Measurements from ENCODE around the gene FGF9.
A peak's percentile ranks its signal among the peaks of the same experiment; 100 is the strongest.

The FGF9 gene

GRCh38 chr13:21670883-21671619 lies at the start of gene FGF9:
FGF9 (plus strand) TSS chr13:21671073; CDS start chr13:21671913, 840 bp downstream.
- DNase-seq, result peak; percentile 90 to 98

- DNase-seq, result peak; percentile 51 to 80
These were observed 45.5 kb upstream of the FGF9 start for GRCh38 chr13:21625366-21625765.

DNA sequence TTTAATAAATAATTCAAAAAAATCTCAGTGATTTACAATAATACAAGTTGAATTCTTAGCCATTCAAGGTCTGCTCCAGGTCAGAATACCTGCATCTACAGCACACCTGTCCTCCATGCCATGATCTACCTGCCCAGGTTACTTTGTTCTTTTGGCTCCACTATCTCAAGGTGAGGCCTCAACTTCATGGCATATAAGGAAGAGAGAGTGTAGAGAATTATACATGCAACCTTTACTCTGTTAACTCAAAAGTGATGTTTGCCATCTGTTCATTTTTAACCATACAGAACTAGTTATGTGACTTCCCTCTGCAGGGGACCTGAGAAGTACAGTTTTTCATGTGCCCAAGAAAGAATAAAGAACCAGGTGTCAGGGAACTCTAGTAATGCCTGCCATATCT lies 38.7 kb upstream of the FGF9 start:
- no peak for DNase-seq

GRCh38 chr13:21636656-21637055 lies 34.2 kb upstream of the FGF9 start:
- no peak for DNase-seq

- DNase-seq, result no peak
These were observed 33.6 kb upstream of the FGF9 start for GRCh38 chr13:21637296-21637695.

GRCh38 chr13:21638319-21639282 lies 32.3 kb upstream of the FGF9 start:
- peak in 1 of 2 experiments; percentile 68 for DNase-seq

GRCh38 chr13:21639561-21639960 lies 31.3 kb upstream of the FGF9 start:
- no peak for DNase-seq

DNA sequence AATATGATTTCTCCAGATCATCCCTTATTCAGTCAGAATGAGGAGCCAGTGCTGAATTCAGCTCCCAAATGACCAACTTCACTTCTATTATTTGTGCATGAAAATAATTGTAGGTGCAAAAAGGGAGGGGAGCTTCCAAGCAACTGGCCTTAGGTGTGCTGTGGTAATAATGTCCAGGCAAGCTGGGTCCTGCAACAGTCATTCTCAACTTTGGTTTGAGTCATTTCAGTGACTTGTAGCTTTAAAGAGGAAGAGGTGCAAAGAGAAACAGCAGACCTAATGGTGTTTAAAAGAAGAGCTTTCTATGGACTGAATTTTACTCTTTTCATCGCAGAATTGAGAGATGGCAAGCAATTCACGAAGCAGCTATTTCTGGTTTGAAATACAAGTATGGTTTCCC lies 29.2 kb upstream of the FGF9 start:
- DNase-seq, result no peak

GRCh38 chr13:21657538-21657937 lies 13.3 kb upstream of the FGF9 start:
- no peak for DNase-seq

GRCh38 chr13:21659087-21659486 lies 11.8 kb upstream of the FGF9 start:
- DNase-seq, result no peak

GRCh38 chr13:21661097-21661909 lies 9.6 kb upstream of the FGF9 start:
- no peak for DNase-seq

DNA sequence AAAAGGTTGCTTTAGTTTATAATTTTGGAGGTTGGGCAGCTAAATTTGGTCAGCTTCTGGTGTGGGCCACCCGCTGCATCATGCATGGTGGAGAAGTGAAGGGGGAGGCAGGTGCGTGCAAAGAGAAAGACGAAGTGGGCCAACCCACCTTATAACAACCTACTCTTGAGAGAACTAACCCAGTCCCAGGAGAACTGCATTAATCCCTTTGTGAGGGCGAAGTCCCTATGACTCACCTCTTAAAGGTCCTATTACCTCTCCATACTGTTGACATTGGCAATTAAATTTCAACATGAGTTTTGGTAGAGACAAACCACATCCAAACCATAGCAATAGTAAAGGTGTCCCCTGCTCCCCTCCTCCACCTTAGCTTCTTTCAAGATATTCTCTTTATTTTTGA lies 7.7 kb upstream of the FGF9 start:
- no peak for DNase-seq

GRCh38 chr13:21668732-21669275 lies 2.1 kb upstream of the FGF9 start:
- peak; percentile 55 to 65 for DNase-seq

DNA sequence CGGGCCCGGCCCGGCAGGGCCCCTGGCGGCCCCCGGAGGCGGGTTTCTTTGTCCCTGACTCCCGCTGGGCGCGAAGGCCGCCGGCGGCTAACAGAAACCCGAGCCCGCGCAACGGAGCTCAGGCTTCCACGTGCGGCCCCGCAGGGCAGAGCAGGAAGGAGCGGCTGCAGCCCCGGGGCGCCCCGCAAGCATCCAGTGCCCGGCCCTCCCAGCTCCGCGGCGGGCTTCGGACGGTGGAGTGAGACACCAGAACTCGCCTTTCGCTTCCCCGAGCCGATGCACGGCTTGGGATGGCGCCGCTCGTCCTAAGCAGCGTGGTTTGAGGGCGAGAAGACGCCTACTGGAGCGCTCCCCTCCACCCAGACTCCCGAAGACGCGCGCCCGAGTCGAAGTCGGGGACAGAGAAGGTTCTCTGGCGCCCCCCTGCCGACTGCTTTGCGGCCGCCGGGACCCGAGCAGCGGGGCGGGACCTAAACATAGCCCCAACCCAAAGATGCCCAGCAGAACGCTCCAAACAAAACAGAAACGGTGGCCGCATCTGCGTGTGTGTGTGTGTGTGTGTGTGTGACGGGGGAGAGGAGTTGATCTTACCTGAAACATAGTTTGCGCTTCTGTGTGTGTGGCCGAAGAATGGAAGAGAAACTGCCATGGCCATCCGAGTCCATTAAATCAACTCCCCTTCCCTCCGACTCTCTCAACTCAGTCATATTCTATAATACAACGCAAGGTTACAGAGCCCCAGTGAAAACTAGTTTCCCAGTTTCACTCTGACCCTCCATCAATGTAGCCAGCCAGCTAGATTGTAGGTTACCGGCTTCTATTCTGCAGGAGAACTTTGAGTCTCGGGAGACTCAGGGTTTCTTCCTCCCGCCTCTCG lies 629 bp upstream of the FGF9 start:
- DNase-seq, result peak; percentile 90 to 91

GRCh38 chr13:21671620-21672286 lies 880 bp downstream of the FGF9 start:
- peak; percentile 57 to 66 for DNase-seq

DNA sequence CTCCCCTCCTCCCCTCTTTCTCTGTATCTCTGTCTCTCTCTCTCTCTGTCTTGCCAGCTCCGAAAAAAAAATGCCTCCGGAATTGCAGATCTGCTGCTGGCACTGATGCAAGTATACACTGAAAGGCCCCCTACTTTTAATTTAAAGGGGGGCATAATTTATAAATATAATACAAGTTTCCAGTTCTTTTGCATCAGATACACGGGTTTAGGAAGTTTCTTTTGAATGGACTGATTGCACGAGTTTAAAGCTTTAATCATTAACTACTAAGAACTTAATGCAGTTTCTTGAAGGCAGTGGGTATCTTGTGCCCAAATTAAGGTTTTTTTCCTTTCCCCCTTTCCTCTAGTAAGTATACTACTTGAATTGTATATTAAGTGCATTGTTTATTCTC lies 1.4 kb downstream of the FGF9 start:
- no peak for DNase-seq

GRCh38 chr13:21672796-21673538 lies 2.1 kb downstream of the FGF9 start:
- peak in 1 of 2 experiments; percentile 72 for DNase-seq

DNA sequence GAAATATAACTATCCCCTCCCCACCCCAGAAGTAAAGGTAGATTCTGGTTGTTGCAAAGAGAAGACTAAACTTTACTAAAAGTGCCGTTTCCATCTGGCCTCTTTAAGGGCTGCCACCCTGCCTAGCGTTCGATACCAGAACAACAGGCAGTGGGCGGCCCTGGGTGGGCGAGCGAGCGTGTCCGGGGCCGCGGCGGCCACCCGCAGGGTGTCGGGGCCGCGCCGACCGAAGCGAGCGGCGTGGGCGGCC lies 2.6 kb downstream of the FGF9 start:
- peak in 1 of 2 experiments; percentile 42 for DNase-seq

- DNase-seq, result peak; percentile 54 to 93
These were observed 3.1 kb downstream of the FGF9 start for GRCh38 chr13:21673789-21674489.

DNA sequence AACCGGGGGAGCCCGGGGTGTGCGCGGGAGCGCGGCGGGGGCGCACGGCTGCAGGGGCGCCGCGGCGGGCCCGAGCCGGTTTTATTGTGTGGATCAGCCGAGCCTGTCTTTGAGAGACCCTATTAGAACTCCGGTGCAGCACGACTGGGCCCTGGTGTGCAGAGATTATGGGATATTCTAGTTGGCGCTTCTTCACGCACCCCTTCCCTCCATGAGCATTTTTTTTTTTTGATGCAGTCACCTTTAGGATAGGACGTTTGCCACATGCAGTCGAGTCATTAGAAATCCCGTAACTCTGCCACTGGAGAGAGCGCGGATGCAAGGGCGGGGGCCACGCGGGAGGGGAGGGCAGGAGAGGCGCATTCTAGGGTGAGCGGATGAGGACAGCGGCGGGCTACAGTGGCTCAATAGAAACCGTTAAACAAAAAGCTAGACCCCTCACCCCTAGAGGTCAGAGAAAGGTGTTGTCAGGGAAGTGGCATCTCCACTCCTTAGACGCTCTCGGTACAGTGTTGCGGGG lies 3.7 kb downstream of the FGF9 start:
- peak; percentile 66 to 76 for DNase-seq

Data from NCI-H526 (cell line).